ENCODE data around the gene GRIN2B.

The GRIN2B gene

GRCh38 chr12:13959131-13959723 lies 22.2 kb downstream of the GRIN2B start:
- TF ChIP-seq, protein P1, sequence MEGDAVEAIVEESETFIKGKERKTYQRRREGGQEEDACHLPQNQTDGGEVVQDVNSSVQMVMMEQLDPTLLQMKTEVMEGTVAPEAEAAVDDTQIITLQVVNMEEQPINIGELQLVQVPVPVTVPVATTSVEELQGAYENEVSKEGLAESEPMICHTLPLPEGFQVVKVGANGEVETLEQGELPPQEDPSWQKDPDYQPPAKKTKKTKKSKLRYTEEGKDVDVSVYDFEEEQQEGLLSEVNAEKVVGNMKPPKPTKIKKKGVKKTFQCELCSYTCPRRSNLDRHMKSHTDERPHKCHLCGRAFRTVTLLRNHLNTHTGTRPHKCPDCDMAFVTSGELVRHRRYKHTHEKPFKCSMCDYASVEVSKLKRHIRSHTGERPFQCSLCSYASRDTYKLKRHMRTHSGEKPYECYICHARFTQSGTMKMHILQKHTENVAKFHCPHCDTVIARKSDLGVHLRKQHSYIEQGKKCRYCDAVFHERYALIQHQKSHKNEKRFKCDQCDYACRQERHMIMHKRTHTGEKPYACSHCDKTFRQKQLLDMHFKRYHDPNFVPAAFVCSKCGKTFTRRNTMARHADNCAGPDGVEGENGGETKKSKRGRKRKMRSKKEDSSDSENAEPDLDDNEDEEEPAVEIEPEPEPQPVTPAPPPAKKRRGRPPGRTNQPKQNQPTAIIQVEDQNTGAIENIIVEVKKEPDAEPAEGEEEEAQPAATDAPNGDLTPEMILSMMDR (IDR thresholded peaks at IDR 0.05; ENCODE audit: low read depth, low read length, missing control alignments): no peak
- H3K4me3 ChIP-seq (ENCODE audit: low read depth, low read length): no peak overlapping the region
- DNase-seq (ENCODE audit: low read depth): no peak

DNA sequence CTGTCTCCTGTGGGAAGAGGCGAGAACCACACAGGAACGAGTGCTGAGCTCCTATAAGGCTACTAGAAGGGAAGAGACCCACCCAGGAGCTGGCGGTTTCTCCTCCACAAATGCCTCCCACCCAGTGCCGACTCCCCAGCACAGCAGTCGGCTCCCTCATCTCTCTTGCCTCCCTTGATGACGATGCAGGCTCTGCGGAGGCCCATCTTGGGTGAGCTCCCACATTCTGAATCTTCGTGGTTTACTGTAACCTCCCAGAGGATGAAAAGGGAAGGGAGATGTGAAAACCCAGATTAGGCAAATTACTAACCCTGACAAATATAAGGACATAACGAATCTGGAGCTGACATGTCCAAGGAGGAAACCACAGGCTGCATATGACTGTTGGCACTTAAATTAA lies 23.8 kb downstream of the GRIN2B start:
- no peak for DNase-seq (ENCODE audit: low read depth)
- TF ChIP-seq, protein P1 (IDR thresholded peaks at IDR 0.05; ENCODE audit: low read depth, low read length, missing control alignments): no peak
- no peak overlapping the region for H3K4me3 ChIP-seq (ENCODE audit: low read depth, low read length)

GRCh38 chr12:13956060-13956590 lies 25.3 kb downstream of the GRIN2B start:
- DNase-seq (ENCODE audit: low read depth): no peak
- no peak overlapping the region for H3K4me3 ChIP-seq (ENCODE audit: low read depth, low read length)
- TF ChIP-seq, protein P1 (IDR thresholded peaks at IDR 0.05; ENCODE audit: low read depth, low read length, missing control alignments): no peak

GRCh38 chr12:13952096-13952495 lies 29.3 kb downstream of the GRIN2B start:
- TF ChIP-seq, protein P1 (IDR thresholded peaks at IDR 0.05; ENCODE audit: low read depth, low read length, missing control alignments): no peak
- no peak for DNase-seq (ENCODE audit: low read depth)
- no peak overlapping the region for H3K4me3 ChIP-seq (ENCODE audit: low read depth, low read length)

GRCh38 chr12:13950502-13950901 lies 30.9 kb downstream of the GRIN2B start:
- no peak overlapping the region for H3K4me3 ChIP-seq (ENCODE audit: low read depth, low read length)
- no peak for DNase-seq (ENCODE audit: low read depth)
- TF ChIP-seq, protein P1 (IDR thresholded peaks at IDR 0.05; ENCODE audit: low read depth, low read length, missing control alignments): no peak

DNA sequence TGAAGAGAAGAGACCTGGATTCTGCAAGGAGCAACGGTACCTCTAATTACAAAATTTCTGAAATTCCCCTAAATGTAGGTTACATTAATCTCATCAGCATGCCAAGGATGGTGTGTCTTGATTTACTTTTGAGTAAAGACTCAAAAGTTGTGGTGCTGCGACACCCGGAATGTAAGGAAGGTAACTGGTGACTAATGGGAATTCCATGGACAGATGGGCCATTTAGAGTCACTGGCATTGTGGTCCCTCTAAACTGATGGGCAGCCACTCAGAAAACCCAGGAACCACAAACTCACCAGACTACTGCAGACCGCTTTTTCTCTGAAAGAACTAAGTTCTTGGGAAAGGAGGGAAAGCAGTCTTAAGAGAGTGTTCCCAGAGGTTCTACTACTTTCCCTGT lies 32.8 kb downstream of the GRIN2B start:
- TF ChIP-seq, protein P1 (IDR thresholded peaks at IDR 0.05; ENCODE audit: low read depth, low read length, missing control alignments): no peak
- DNase-seq (ENCODE audit: low read depth): no peak
- no peak overlapping the region for H3K4me3 ChIP-seq (ENCODE audit: low read depth, low read length)
